ENCODE data around the gene BRCA1.
A peak's percentile ranks its signal among the peaks of the same experiment; 100 is the strongest.
"Not testable (repeated sequence)": the region's sequence is repeated elsewhere in the genome, so short reads cannot be mapped to it uniquely, and the experiment has no call there.

BRCA1 gene

DNA sequence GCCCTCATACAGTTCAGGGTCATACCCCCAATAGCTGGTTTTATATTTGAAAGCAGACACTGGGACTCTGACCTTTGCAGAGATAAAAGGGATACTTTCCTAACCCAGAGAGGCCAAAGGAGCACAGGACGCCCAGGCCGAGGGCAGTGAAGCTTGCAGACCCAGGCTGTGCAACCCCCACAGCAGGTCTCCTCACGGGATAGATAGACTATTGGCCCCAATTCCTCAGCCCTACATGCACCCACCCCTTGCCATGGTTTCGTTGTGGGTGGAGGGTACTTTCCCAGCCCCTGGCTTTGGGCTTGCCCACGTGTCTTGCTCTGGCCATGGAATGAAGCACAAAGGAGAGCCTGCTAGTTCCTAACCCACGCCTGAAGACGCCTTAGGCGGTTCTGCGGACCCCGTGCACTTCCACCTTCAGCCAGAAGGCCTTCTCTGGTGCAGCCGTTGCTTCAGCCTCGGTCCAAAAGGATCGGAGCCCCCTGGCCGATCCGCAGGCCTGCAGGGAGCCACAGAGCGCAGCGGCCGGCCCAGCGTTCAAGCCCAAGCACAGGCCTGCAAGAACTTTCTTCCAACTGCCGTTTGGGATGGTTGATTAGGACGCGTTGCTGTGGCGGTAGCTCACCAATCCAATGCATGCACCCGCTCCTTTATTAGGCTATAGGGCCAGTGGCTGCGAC, 9.8 kb upstream of the BRCA1 start:
- DNase-seq (ENCODE audit: low spot score), result no peak

DNA sequence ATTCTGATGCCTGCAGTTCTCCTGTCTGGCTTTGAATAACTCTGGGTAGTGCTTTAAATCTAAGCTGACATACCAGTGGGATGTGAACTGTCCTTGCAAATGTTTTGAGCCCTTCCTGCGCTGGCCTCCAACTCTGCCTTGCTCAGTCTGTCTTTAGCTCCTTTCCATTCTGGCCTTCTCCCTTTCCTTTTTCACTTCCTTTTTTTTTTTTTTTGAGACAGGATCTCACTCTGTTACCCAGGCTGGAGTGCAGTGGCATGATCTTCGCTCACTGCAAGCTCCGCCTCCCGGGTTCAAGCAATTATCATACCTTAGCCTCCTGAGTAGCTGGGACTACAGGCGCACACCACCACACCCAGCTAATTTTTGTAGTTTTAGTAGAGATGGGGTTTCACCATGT, 8.3 kb upstream of the BRCA1 start:
- DNase-seq (ENCODE audit: low spot score), result not testable (repeated sequence)

DNA sequence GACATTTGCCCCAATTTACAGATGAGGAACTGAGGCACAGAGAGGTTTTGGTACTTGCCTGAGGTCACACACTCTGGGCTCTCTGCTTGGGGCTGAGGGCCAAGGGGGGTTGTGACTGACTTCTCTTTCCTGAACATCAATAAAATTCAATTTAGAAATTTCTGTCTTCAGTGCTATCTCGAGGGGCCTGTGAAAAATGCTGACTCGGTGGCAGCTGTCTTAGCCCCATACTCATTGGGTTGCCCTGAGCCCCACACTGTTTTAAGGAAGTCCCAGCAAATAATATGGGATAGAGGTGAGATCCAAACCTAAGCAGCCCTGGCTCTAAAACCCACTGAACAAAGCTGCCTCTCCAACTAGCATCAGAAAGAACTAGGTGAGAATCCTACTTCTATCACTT, 7.0 kb upstream of the BRCA1 start:
- DNase-seq (ENCODE audit: low spot score), result no peak

DNA sequence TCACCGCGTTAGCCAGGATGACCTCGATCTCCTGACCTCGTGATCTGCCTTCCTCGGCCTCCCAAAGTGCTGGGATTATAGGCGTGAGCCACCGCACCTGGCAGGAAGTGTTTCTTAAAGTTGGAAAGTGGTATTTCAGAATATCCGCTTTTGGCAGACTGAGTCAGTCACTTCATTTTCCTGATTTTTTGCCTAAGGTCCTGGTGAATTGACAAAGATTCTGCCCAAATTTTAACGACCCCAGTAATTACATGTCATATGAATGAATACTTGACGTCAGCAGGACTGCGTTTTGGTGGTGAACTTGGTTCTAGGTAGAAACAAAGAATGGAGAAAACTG, 4.5 kb upstream of the BRCA1 start:
- no peak for DNase-seq (ENCODE audit: low spot score)

DNA sequence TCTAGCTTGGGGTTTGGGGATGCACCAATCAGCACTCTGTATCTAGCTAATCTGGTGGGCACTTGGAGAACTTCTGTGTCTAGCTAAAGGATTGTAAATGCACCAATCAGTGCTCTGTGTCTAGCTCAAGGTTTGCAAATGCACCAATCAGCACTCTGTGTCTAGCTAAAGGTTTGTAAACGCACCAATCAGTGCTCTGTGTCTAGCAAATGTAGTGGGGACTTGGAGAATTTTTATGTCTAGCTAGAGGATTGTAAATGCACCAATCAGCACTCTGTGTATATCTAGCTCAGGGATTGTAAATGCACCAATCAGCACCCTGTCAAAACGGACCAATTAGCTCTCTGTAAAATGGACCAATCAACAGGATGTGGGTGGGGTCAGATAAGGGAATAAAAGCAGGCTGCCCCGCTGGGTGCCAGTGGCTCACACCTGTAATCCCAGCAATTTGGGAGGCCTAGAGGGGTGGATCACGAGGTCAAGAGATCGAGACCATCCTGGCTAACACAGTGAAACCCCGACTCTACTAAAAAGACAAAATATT, 2.2 kb upstream of the BRCA1 start:
- DNase-seq (ENCODE audit: low spot score), result not testable (repeated sequence)

DNA sequence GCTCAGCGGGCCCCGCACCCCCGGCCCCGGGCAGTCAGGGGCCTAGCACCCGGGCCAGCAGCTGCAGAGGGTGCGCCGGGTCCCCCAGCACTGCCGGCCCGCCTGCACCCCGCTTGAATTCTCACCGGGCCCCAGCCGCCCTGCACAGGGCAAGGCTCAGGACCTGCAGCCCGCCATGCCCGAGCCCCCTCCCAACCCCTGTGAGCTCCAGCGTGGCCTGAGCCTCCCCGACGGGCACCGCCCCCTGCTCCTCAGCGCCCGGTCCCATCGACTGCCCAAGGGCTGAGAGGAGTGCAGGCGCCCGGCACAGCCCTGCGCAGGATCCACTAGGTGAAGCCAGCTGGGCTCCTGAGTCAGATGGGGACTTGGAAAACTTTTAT, 1.7 kb upstream of the BRCA1 start:
- DNase-seq (ENCODE audit: low spot score), result no peak

DNA sequence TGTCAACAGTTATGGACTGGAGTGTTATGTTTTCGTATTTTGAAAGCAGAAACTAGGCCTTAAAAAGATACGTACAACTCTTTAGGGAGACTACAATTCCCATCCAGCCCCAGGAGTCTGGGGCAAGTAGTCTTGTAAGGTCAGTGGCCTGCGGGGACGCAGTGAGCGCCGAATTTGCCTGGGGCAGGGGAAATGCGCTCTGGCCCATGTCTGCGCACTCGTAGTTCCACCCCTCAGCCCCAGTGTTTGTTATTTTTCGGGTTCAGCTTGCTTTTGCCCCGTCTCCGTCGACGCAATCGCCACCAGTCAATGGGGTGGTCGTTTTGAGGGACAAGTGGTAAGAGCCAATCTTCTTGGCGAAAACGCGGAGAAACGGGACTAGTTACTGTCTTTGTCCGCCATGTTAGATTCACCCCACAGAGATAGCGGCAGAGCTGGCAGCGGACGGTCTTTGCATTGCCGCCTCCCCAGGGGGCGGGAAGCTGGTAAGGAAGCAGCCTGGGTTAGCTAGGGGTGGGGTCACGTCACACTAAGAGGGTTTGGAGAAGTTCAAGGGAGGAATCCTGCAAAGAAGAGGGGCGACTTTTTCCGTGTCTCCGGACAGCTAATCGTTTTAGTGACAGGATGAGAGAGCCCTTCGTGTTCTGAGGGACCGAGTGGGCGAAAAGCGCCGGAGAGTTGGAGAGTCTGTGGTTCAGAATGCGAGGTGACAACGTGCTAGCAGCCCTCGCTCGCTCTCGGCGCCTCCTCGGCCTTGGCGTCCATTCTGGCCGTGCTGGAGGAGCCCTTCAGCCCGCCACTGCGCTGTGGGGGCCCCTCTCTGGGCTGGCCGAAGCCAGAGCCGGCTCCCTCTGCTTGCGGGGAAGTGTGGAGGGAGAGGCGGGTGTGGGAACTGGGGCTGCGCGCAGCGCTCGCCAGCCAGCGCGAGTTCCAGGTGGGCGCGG, 1.1 kb upstream of the BRCA1 start:
- DNase-seq (ENCODE audit: low spot score), result no peak

DNA sequence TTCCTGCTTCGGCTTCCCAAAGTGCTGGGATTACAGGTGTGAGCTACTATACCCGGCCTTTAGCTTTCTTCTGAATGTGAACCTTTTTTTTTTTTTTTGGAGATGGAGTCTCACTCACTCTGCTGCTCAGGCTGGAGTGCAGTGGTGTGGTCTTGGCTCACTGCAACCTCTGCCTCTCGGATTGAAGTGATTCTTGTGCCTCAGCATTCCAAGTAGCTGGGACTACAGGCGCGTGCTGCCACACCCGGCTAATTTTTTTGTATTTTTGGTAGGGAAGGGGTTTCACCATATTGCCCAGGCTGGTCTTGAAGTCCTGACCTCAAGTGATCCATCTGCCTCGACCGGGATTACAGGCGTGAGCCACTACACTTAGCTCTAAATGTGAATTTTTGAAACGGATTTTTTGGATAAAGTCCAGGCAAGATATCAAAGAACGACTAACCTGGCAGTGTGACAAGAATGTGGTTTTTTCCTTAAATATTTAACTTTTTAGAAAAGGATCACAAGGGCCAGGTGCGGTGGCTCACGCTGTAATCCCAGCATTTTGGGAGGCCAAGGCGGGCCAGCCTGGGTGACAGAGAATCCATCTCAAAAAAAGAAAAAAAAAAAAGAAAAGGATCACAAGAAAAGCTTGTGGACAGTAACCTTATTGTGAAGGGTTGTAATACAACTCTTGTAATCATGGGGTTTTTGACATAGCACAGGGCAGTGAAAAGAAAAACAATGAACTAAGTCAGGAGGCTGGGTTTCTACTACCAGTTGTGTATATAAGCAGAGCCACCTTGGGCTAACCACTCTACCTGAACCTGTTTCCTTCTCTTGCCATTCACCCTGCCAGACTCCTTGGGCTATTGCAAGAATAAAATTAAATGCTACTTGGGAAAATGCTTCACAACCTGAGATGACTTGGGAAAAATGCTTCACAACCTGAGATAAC, 6.2 kb downstream of the BRCA1 start:
- no peak for DNase-seq (ENCODE audit: low spot score)

DNA sequence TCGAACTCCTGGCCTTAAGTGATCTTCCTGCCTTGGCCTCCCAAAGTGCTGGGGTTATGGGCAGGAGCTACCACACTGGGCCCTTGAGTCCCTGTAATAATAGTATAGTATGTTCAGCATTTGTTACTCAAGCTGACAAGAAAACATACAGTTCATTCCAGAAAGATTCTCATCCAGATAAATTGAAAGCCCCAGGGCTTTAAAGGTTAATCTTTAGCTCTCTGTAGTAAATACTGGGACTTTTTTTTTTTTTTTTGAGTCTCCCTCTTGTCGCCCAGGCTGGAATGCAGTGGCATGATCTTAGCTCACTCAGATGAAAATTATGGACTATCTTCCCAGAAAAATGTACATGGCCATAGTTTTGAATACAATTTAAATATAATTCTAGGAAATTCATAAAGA, 11.0 kb downstream of the BRCA1 start:
- DNase-seq (ENCODE audit: low spot score), result no peak

DNA sequence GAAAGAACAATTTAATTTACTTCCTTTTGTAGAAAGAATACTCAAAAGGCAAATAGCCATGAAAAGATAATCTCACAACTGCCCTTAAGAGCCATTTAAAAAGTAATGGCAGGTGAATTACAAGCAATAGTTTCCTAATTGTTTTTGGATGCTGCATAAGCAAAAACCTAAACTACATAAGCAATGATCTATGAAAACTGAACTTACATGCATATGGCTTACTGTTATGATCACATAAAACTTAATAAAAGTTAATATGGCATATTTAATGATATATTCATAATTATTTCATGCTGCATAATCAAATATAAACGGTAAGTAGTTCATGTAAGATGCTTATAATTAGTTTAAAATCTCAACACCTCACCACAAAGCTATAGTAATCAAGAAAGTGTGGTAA, 18.6 kb downstream of the BRCA1 start:
- DNase-seq (ENCODE audit: low spot score), result no peak

DNA sequence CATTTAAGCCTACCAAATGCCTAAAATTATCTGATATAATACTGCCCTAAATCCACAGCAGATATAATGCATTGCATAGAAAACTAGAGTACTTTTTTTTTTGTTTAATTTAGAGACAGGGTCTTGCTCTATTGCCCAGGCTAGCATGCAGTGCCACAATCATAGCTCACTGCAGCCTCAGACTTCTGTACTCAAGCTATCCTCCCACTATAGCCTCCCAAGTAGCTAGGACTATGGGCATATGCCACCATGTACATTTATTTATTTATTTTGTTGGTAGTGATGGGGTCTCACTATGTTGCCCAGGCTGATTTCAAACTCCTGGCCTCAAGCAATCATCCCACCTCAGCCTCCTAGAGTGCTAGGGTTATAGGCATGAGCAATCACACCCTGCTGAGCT, 20.0 kb downstream of the BRCA1 start:
- DNase-seq (ENCODE audit: low spot score), result no peak

DNA sequence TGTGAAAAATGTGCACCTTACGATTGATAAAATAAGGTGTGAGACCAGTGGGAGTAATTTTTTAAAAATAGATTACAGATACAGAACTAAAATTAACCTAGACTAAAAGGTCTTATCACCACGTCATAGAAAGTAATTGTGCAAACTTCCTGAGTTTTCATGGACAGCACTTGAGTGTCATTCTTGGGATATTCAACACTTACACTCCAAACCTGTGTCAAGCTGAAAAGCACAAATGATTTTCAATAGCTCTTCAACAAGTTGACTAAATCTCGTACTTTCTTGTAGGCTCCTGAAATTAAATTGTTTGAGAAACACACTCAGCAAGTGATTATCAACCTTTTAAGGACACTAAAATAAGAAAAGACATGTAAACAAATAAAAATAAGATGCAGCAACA, 20.5 kb downstream of the BRCA1 start:
- no peak for DNase-seq (ENCODE audit: low spot score)

DNA sequence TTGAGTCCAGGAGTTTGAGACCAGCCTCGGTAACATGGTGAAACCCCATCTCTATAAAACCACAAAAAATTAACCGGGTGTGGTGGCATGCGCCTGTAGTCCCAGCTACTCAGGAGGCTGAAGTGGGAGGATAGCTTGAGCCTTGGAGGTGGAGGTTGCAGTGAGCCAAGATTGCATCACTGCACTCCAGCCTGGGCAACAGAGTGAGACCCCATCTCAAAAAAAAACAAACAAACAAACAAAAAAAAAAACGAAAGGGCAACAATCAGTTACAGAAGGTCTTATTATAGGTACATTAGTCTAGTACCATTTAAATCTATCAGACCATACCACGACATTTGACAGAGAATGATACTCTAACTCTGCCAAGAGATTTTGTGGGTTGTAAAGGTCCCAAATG, 29.8 kb downstream of the BRCA1 start:
- DNase-seq (ENCODE audit: low spot score), result not testable (repeated sequence)

DNA sequence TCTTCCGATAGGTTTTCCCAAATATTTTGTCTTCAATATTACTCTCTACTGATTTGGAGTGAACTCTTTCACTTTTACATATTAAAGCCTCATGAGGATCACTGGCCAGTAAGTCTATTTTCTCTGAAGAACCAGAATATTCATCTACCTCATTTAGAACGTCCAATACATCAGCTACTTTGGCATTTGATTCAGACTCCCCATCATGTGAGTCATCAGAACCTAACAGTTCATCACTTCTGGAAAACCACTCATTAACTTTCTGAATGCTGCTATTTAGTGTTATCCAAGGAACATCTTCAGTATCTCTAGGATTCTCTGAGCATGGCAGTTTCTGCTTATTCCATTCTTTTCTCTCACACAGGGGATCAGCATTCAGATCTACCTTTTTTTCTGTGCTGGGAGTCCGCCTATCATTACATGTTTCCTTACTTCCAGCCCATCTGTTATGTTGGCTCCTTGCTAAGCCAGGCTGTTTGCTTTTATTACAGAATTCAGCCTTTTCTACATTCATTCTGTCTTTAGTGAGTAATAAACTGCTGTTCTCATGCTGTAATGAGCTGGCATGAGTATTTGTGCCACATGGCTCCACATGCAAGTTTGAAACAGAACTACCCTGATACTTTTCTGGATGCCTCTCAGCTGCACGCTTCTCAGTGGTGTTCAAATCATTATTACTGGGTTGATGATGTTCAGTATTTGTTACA, 30.9 kb downstream of the BRCA1 start:
- DNase-seq (ENCODE audit: low spot score), result peak; percentile 49

DNA sequence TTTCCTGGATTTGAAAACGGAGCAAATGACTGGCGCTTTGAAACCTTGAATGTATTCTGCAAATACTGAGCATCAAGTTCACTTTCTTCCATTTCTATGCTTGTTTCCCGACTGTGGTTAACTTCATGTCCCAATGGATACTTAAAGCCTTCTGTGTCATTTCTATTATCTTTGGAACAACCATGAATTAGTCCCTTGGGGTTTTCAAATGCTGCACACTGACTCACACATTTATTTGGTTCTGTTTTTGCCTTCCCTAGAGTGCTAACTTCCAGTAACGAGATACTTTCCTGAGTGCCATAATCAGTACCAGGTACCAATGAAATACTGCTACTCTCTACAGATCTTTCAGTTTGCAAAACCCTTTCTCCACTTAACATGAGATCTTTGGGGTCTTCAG, 32.3 kb downstream of the BRCA1 start:
- DNase-seq (ENCODE audit: low spot score), result peak; percentile 9

DNA sequence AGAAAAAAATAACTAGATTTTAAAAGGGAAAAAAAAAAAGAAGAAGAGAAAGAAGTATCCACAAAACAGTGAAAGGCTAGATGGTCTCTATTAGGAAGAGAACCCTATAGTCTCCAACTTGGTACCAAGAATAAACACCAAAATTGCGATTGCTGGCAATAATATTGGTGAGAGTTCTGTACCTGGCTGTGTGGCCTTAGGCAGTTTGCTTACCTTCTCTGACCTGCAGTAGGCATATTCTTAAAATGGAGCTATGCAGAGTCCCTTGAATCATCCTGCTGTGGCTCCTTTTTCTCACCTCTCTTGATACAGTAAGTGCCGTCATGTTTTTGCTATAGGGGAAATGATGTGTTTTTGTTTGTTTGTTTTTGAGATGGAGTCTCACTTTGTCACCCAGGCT, 35.1 kb downstream of the BRCA1 start:
- DNase-seq (ENCODE audit: low spot score), result no peak

DNA sequence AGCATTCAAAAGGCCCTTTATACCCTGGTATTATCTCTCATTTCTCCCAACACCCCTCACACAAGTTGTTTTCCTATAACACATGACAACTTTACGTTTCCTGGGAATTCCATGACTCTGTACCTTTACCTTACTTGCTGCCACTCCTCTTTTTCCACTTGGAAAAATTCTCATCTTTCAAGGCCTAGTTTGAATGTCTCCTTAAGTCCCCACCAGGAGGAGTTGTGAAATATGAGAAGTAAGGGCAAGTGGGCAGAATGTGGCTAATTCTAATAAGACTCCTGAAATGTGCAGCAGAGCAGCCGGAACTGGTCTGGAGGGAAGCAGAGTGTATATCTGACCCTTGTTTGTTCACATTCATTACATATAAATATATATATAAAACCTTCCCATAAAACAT, 39.7 kb downstream of the BRCA1 start:
- no peak for DNase-seq (ENCODE audit: low spot score)

DNA sequence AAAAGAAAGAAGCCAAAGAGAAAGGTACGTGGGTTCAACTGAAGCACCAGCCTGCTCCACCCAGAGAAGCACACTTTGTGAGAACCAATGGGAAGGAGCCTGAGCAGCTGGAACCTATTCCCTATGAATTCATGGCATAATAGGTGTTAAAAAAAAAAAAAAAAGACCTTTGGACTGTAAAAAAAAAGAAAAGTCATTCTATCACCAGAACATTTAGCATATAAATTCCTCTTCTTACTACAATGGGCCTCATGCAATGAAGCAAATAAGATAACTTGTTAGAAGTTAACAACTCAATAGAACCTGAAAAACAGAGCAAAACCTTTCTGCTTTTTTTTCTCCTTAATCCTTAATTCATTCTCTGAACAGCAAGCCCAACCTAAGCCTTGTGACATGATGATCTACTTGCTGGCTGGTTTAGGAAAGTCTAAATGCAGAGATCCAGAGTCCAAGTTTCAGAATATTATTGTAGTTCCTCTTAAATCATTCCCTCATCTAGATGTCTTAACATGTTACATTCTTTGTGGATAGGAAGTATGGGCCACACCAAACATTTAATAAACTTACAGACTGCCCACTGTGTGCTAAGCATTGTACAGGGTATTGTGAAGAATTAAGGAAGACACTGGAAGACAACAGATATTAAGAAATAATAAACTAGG, 45.4 kb downstream of the BRCA1 start:
- DNase-seq (ENCODE audit: low spot score), result no peak

DNA sequence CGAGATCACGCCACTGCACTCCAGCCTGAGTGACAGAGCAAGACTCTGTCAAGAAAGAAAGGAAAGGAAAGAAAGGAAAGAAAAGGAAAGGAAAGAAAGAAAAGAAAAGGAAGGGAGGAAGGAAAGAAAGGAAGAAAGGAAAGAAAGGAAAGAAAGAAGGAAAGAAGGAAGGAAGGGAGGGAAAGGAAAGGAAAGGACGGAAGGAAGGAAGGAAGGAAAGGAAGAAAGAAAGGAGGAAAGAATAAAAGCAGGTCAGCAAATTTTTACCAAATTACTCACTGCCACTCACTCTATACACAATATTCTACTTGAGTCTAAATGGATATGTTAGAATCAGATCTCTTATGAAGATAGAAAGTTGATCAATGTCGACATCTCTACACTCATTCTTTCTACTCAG, 50.3 kb downstream of the BRCA1 start:
- DNase-seq (ENCODE audit: low spot score), result no peak

DNA sequence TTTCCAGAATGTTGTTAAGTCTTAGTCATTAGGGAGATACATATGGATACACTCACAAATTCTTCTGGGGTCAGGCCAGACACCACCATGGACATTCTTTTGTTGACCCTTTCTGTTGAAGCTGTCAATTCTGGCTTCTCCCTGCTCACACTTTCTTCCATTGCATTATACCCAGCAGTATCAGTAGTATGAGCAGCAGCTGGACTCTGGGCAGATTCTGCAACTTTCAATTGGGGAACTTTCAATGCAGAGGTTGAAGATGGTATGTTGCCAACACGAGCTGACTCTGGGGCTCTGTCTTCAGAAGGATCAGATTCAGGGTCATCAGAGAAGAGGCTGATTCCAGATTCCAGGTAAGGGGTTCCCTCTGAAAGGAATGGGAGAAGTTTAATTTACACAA, 54.3 kb downstream of the BRCA1 start:
- DNase-seq (ENCODE audit: low spot score), result no peak

DNA sequence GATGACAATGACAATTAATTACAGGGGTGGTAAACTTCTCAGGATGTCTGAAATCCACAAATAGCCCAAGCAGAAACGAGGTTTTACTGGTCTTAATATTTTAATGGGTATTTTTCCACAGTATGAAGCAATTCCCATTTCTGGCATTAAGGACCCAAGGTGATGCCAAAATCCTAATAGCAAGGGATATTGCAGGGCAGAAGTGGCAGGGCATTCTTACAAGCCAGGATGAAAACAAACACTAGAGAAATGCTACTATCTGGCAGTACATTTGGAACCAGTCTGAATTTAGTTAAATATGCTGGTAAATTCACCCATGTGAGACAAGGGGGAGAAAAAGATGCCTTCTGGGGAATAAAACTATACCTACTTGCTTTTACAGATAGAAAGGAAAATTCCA, 54.9 kb downstream of the BRCA1 start:
- no peak for DNase-seq (ENCODE audit: low spot score)

All from GM03348 (cell line).